T-helper 17 cell (primary cell): ENCODE results near the gene HOXD3. TPM values are rescaled to one million over a fixed set of nuclear protein-coding genes. Genes with fewer than 3 reads are reported as not detected.

Source experiments
- ATAC-seq: fragments of 150-1000 bp; cut with Tn5 transposase; 2 replicates; pipeline ENCODE4 v1.10.0; 2021; ENCODE audit warnings: mild to moderate bottlenecking, moderate library complexity
- DNase-seq, 3 donors: peaks; one replicate each; pipeline versions ENCODE4 v3.0.0 to v3.0.0-alpha.2; 2020 to 2021
- H3K9me3 ChIP-seq: one replicate; pipeline ENCODE4 v1.7.0; 2013; ENCODE audit warnings: low read length, mild to moderate bottlenecking; ENCODE audit not compliant: control insufficient read depth, poor library complexity, severe bottlenecking
- H3K27ac Mint-ChIP-seq: one replicate; pipeline ENCODE4 v1.8.0; 2022; ENCODE audit warnings: mild to moderate bottlenecking, moderate library complexity, mixed read lengths
- H3K27me3 Mint-ChIP-seq: one replicate; pipeline ENCODE4 v1.8.0; 2022; ENCODE audit warnings: mixed read lengths
- H3K36me3 Mint-ChIP-seq: one replicate; pipeline ENCODE4 v1.8.0; 2022; ENCODE audit warnings: low read depth, mixed read lengths
- H3K4me1 Mint-ChIP-seq: one replicate; pipeline ENCODE4 v1.8.0; 2022; ENCODE audit warnings: mild to moderate bottlenecking, mixed read lengths
- H3K4me3 Mint-ChIP-seq: one replicate; pipeline ENCODE4 v1.8.0; 2022; ENCODE audit warnings: mild to moderate bottlenecking, moderate library complexity, mixed read lengths
- total RNA-seq, 4 donors: library from RNA in 2 of 4; stranded (reverse) in 2 of 4; gene quantifications; one replicate each; pipeline ENCODE4 v1.2.3 and lab custom pipeline; 2022 to 2026

Gene HOXD3
- total RNA-seq, 2 donors from 2014 or later = not detected

DNA sequence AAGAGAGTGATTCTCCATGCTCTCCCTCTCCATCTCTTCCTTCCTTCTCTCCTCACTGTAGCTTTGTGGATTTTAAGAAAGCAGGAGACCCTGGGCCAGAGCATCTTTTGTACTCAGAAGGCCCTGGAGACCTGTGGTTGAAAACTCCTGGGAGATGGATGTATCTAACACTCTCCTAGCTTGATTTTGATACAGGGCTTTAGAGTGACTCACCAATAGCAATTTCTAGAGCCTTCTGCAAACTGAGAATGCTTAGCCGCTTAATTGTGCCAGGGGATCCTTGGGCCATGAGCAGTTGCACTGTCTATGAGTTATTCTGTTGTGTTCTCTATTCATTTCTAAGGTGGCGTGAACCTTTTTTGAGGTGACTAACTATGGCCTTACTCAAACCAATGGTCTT lies 49.0 kb downstream of the HOXD3 start:
- H3K4me3 Mint-ChIP-seq = no peak overlapping the region
- H3K4me1 Mint-ChIP-seq = no peaks in the 10 kb centered on the region
- H3K9me3 ChIP-seq = no peaks in the 10 kb centered on the region
- H3K27ac Mint-ChIP-seq = no peak overlapping the region
- no peak for DNase-seq
- peaks cover 45% of the 10 kb centered on the region for H3K27me3 Mint-ChIP-seq
- peaks cover 3% of the 10 kb centered on the region for H3K36me3 Mint-ChIP-seq
- ATAC-seq = no peak

DNA sequence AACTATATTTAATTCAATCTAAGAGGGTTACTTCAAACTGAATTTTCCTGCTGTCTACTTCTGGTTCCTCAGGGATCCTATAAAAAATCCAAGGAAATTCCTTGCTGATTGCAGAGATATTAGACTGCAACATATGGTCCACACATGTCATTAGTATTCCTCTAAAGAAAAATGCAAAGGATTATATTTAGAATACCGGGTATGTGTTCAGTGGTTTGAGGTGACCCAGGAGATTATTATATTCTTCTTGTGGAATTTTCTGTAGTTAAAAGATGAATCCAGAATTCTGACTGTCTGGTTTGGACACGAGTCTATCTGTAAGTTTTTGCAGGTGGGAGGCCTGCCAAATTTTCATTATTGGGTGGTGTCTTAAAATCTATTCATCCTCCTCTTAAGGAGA lies 49.6 kb downstream of the HOXD3 start:
- Mint-ChIP-seq H3K27ac (no peak overlapping the region), H3K27me3 (peaks cover 45% of the 10 kb centered on the region), H3K4me1 (no peaks in the 10 kb centered on the region), H3K4me3 (no peak overlapping the region), H3K36me3 (peaks cover 3% of the 10 kb centered on the region)
- ATAC-seq (no peak), DNase-seq (no peak)
- no peaks in the 10 kb centered on the region for H3K9me3 ChIP-seq

DNA sequence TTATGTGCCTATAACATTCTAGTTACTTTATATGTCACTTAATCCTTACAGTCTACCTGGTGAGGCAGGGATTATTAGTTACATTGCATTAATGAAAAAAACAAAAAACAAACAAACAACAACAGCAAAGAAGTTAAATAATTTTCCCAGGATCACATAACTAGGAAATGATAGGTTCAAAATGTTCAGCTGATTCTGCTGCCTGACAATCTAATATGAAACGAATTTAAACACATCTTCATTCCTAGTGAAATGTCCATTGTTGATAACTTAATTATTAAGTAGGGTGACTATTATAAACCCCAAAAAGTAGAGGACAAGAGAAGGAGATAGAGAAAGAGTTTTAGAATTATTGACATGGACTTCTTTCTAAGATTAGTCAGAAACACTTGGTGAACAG lies 54.0 kb downstream of the HOXD3 start:
- no peak for ATAC-seq
- Mint-ChIP-seq H3K27ac (no peak overlapping the region), H3K27me3 (peaks cover 21% of the 10 kb centered on the region), H3K4me1 (no peaks in the 10 kb centered on the region), H3K36me3 (peaks cover 3% of the 10 kb centered on the region), H3K4me3 (no peak overlapping the region)
- no peak for DNase-seq
- no peaks in the 10 kb centered on the region for H3K9me3 ChIP-seq

DNA sequence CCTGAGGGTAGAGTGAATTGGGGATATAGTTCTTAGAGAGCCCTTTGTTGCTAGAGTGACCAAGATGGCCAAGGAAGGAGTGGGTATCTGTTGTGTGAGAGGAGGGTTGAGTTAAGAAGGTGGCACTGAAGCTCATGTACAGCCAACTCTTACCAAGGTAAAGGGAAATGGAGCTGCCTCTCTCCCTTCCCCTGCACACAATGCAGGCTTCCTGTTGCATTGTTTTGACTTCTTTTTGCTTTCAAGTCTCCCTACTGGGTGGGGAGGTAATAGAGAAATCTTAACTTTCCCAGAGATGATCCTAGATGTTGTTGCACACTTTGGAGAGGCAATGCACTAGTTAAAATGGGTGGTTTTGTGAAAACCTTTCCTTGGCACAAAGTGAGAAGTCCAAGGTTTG lies 55.2 kb downstream of the HOXD3 start:
- Mint-ChIP-seq H3K36me3 (peaks cover 3% of the 10 kb centered on the region), H3K27ac (no peak overlapping the region), H3K4me1 (no peaks in the 10 kb centered on the region), H3K27me3 (peaks cover 21% of the 10 kb centered on the region), H3K4me3 (no peak overlapping the region)
- H3K9me3 ChIP-seq = no peaks in the 10 kb centered on the region
- DNase-seq (no peak), ATAC-seq (no peak)

DNA sequence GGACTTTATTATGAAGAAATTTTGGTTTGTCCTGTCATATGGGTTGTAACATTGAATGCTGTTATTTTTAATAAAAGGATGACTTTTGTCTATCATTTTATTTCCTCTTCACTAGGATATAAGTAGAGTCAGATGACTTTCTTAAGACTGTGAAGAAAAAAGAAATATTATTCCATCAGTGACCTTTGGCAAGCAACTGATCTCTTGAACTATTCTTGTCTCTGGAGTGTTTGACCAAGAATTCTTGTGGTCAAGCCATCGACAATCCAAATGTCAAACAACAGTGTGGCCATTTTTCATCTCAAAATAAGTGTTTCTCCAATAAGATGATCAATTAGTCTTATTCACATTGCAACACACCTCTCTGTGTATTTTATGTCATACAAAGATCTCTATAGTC lies 56.3 kb downstream of the HOXD3 start:
- ATAC-seq = no peak
- H3K36me3 Mint-ChIP-seq = peaks cover 3% of the 10 kb centered on the region
- no peak overlapping the region for H3K27ac Mint-ChIP-seq
- H3K4me3 Mint-ChIP-seq = no peak overlapping the region
- H3K4me1 Mint-ChIP-seq = no peaks in the 10 kb centered on the region
- peaks cover 21% of the 10 kb centered on the region for H3K27me3 Mint-ChIP-seq
- H3K9me3 ChIP-seq = no peaks in the 10 kb centered on the region
- no peak for DNase-seq

Other genes starting within 250 kb of the HOXD3 start
- gene LNPK, start 155.0 kb upstream of the HOXD3 start, total RNA-seq = 10 to 100 TPM; 14.9 to 21.0 TPM
- gene EVX2, start 73.3 kb upstream of the HOXD3 start, total RNA-seq = not detected
- not detected for gene HOXD13, start 64.6 kb upstream of the HOXD3 start, total RNA-seq
- gene HOXD12, start 57.5 kb upstream of the HOXD3 start, total RNA-seq = not detected
- gene HOXD11, start 50.0 kb upstream of the HOXD3 start, total RNA-seq = not detected
- gene HOXD10, start 40.5 kb upstream of the HOXD3 start, total RNA-seq = not detected
- not detected for gene HOXD9, start 34.6 kb upstream of the HOXD3 start, total RNA-seq
- not detected for gene HOXD8, start 27.6 kb upstream of the HOXD3 start, total RNA-seq
- not detected for gene HOXD4, start 5.8 kb upstream of the HOXD3 start, total RNA-seq
- not detected for gene HOXD1, start 31.4 kb downstream of the HOXD3 start, total RNA-seq
- 1 to 10 TPM; 6.1 to 7.5 TPM for gene MTX2, start 112.1 kb downstream of the HOXD3 start, total RNA-seq